ENCODE measurements around the gene CENPC.
"Not testable (repeated sequence)": the region's sequence is repeated elsewhere in the genome, so short reads cannot be mapped to it uniquely, and the experiment has no call there.

CENPC gene

DNA sequence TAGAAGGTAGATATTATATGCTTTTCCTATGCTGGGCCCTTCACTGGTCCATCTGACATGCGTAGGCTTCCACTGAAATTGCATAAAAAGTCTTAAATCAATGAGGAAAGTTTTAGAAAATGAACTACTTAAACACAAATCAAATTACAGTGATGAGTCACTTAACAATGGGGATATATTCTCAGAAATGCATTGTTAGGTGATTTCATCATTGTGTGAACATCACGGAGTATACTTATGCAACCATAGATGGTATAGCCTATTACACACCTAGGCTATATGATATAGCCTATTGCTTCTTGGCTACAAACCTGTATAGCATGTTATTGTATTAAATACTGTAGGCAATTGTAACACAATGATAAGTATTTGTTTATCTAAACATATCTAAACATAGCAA, 23.5 kb upstream of the CENPC start:
- no peak for TF ChIP-seq CTCF (IDR thresholded peaks at IDR 0.05; ENCODE audit: insufficient read depth, low read depth, low read length, missing control alignments)
- DNase-seq (ENCODE audit: low read depth) = peak; percentile 88
- no peak overlapping the region for H3K4me3 ChIP-seq (ENCODE audit: low read length)

- no peak for TF ChIP-seq CTCF (IDR thresholded peaks at IDR 0.05; ENCODE audit: insufficient read depth, low read depth, low read length, missing control alignments)
- no peak for DNase-seq (ENCODE audit: low read depth)
- no peak overlapping the region for H3K4me3 ChIP-seq (ENCODE audit: low read length)
These were observed 21.0 kb upstream of the CENPC start for GRCh38 chr4:67566335-67566734.

GRCh38 chr4:67565284-67565683, 20.0 kb upstream of the CENPC start:
- no peak overlapping the region for H3K4me3 ChIP-seq (ENCODE audit: low read length)
- no peak for TF ChIP-seq CTCF (IDR thresholded peaks at IDR 0.05; ENCODE audit: insufficient read depth, low read depth, low read length, missing control alignments)
- DNase-seq (ENCODE audit: low read depth) = no peak

GRCh38 chr4:67558493-67558892, 13.2 kb upstream of the CENPC start, which contains the start of gene STAP1:
TSS of gene STAP1 (plus strand) at chr4:67558727. CDS start at chr4:67558810, 83 bp downstream.
- no peak for DNase-seq (ENCODE audit: low read depth)
- no peak for TF ChIP-seq CTCF (IDR thresholded peaks at IDR 0.05; ENCODE audit: insufficient read depth, low read depth, low read length, missing control alignments)
- H3K4me3 ChIP-seq (ENCODE audit: low read length) = no peak within 1 kb of the TSS

DNA sequence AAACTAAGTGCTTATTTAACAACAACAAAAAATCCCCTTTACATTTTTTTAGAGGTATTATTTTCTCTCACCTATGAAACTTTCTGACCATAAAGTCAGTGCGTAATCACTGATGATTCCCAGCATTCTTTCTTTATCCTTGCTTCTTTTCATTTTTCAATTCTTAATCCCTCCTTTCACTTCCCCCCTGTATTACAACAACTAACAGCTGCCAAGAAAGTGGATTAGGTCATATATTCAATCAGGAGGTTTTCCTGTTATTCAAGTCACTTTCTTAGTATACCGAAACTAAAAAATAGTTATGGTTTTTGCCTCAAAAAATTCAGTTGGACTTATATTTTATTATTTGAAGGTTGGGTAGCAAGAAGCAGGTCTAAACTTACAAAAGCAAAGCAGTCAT, 11.1 kb upstream of the CENPC start:
- H3K4me3 ChIP-seq (ENCODE audit: low read length) = no peak overlapping the region
- TF ChIP-seq CTCF (IDR thresholded peaks at IDR 0.05; ENCODE audit: insufficient read depth, low read depth, low read length, missing control alignments) = no peak
- no peak for DNase-seq (ENCODE audit: low read depth)

DNA sequence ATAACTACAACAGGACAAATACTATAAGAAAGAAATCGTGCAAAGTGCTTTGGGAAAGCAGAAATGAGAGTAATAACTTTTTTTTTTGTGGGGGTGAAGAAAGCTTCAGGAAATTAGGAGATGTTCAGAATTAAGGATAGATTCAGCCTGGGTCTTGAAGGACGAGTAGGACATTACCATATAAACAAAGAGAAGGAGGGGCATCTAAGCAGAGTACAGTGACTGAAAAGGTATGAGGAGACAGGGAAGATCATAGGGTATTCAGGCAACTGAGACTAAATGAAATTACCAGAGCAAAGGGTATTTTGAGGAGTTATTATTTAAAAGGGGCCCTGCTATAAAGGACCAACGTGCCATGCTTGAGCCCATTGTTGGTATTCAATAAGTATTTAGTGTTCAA, 10.1 kb upstream of the CENPC start:
- DNase-seq (ENCODE audit: low read depth) = no peak
- H3K4me3 ChIP-seq (ENCODE audit: low read length) = no peak overlapping the region
- TF ChIP-seq CTCF (IDR thresholded peaks at IDR 0.05; ENCODE audit: insufficient read depth, low read depth, low read length, missing control alignments) = no peak

DNA sequence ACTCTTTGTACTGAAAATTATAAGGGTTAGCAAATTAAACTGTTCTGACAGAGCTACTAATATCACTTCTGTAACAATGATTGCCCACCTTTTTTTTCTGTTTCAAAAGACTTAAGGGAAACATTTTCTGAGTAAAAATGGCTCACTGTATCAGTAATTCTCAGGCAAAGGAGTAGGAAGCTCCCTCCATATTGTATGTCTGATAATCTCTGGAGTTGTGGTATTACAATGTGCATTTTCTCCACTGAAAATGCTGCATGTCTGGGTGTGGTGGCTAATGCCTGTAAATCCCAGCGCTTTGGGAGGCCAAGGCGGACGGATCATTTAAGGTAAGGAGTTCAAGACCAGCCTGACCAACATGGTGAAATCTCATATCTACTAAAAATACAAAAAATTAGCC, 8.8 kb upstream of the CENPC start:
- no peak for DNase-seq (ENCODE audit: low read depth)
- no peak for TF ChIP-seq CTCF (IDR thresholded peaks at IDR 0.05; ENCODE audit: insufficient read depth, low read depth, low read length, missing control alignments)
- no peak overlapping the region for H3K4me3 ChIP-seq (ENCODE audit: low read length)

- H3K4me3 ChIP-seq (ENCODE audit: low read length); DNase-seq (ENCODE audit: low read depth): not testable (repeated sequence)
These were observed 7.0 kb upstream of the CENPC start for GRCh38 chr4:67552146-67552792.

All from epithelial cell of esophagus (primary cell).